ENCODE results near the gene RETSAT. TPM values are rescaled to one million over a fixed set of nuclear protein-coding genes. Genes with fewer than 3 reads are reported as not detected.

RETSAT gene
- total RNA-seq, 4 donors from 2014 or later, result 55.8 to 73.3 (median 66.9) TPM

- no peak for DNase-seq
- peaks cover 6 to 91% (median 14%) of the 10 kb centered on the region in 3 donors for H3K36me3 ChIP-seq
- 78 to 79% methylated on average over 14 of the region's 14 CpGs for WGBS, 2 donors
Measured at GRCh38 chr2:85395912-85396475, 41.7 kb upstream of the RETSAT start.

GRCh38 chr2:85394976-85395375, 40.6 kb upstream of the RETSAT start:
- intact Hi-C loops (cut with DNase I), result no loop called here
- H3K4me1 ChIP-seq, result peaks cover 11 to 56% (median 17%) of the 10 kb centered on the region in 3 donors
- no peaks in the 10 kb centered on the region for H3K9me3 ChIP-seq
- H3K4me3 ChIP-seq, result no peak overlapping the region
- no peak for TF ChIP-seq POLR2A (IDR thresholded peaks at IDR 0.05)
- TF ChIP-seq CTCF (IDR thresholded peaks at IDR 0.05), result no peak
- no peak for DNase-seq
- peaks cover 6 to 91% (median 17%) of the 10 kb centered on the region in 3 donors for H3K36me3 ChIP-seq
- 51 to 60% methylated on average over 2 to 3 of the region's 6 CpGs for WGBS, 2 donors
- peak overlapping the region in 2 of 4 donors; percentile 88 to 89 for H3K27ac ChIP-seq
- H3K27me3 ChIP-seq, result no peaks in the 10 kb centered on the region

More at GRCh38 chr2:85395912-85396475, 41.7 kb upstream of the RETSAT start:
- H3K4me1 ChIP-seq, result peaks cover 11 to 56% (median 17%) of the 10 kb centered on the region in 3 donors
- peak overlapping the region; percentile 81 to 89 (median 86) for H3K27ac ChIP-seq
- H3K9me3 ChIP-seq, result no peaks in the 10 kb centered on the region
- TF ChIP-seq CTCF (IDR thresholded peaks at IDR 0.05), result no peak
- TF ChIP-seq POLR2A (IDR thresholded peaks at IDR 0.05), result no peak
- H3K27me3 ChIP-seq, result no peaks in the 10 kb centered on the region
- intact Hi-C loops (cut with DNase I), result no loop called here
- peak overlapping the region in 1 of 4 donors; percentile 21 for H3K4me3 ChIP-seq

GRCh38 chr2:85394261-85394681, 39.9 kb upstream of the RETSAT start:
- Histone ChIP-seq H3K9me3 (no peaks in the 10 kb centered on the region), H3K27ac (peak overlapping the region in 3 of 4 donors; percentile 26 to 88 (median 39)), H3K27me3 (no peaks in the 10 kb centered on the region), H3K36me3 (peaks cover 10 to 91% (median 18%) of the 10 kb centered on the region in 3 donors), H3K4me1 (peaks cover 11 to 56% (median 17%) of the 10 kb centered on the region in 3 donors), H3K4me3 (no peak overlapping the region)
- 60 to 64% methylated on average over 4 of the region's 4 CpGs for WGBS, 2 donors
- no peak for DNase-seq
- intact Hi-C loops (cut with DNase I), result no loop called here
- TF ChIP-seq POLR2A (IDR thresholded peaks at IDR 0.05) (no peak), CTCF (IDR thresholded peaks at IDR 0.05) (no peak)

GRCh38 chr2:85393836-85394235, 39.5 kb upstream of the RETSAT start:
- no peak overlapping the region for H3K4me3 ChIP-seq
- H3K9me3 ChIP-seq, result no peaks in the 10 kb centered on the region
- H3K4me1 ChIP-seq, result peaks cover 11 to 55% (median 17%) of the 10 kb centered on the region in 3 donors
- intact Hi-C loops (cut with DNase I), result no loop called here
- peak overlapping the region in 3 of 4 donors; percentile 26 to 88 (median 39) for H3K27ac ChIP-seq
- 57 to 75% methylated on average over 2 to 4 of the region's 4 CpGs for whole genome bisulfite sequencing, 2 donors
- no peak for DNase-seq
- peaks cover 10 to 91% (median 18%) of the 10 kb centered on the region in 3 donors for H3K36me3 ChIP-seq
- no peak for TF ChIP-seq POLR2A (IDR thresholded peaks at IDR 0.05)
- no peak for TF ChIP-seq CTCF (IDR thresholded peaks at IDR 0.05)
- no peaks in the 10 kb centered on the region for H3K27me3 ChIP-seq

GRCh38 chr2:85390941-85391669, 36.8 kb upstream of the RETSAT start:
- DNase-seq, result no peak
- Histone ChIP-seq H3K36me3 (peaks cover 18 to 97% (median 18%) of the 10 kb centered on the region in 3 donors), H3K4me1 (peaks cover 0 to 28% (median 0%) of the 10 kb centered on the region in 3 donors), H3K4me3 (no peak overlapping the region), H3K27me3 (no peaks in the 10 kb centered on the region), H3K27ac (no peak overlapping the region), H3K9me3 (no peaks in the 10 kb centered on the region)
- peak in 5 of 6 experiments; percentile 56 to 77 (median 58) for TF ChIP-seq CTCF (IDR thresholded peaks at IDR 0.05)
- TF ChIP-seq POLR2A (IDR thresholded peaks at IDR 0.05), result no peak
- 75 to 82% methylated on average over 7 of the region's 11 CpGs for WGBS, 2 donors
- intact Hi-C loops (cut with DNase I), result no loop called here
